HG03342 (cell line): Measurements from ENCODE around the gene GPRASP1.

Experiments
- ATAC-seq: cut with Tn5 transposase; IDR thresholded peaks from one replicate; pipeline ENCODE4 v1.9.1; 2021; ENCODE audit warnings: mild to moderate bottlenecking, moderate library complexity; ENCODE audit not compliant: unreplicated experiment

Gene GPRASP1

DNA sequence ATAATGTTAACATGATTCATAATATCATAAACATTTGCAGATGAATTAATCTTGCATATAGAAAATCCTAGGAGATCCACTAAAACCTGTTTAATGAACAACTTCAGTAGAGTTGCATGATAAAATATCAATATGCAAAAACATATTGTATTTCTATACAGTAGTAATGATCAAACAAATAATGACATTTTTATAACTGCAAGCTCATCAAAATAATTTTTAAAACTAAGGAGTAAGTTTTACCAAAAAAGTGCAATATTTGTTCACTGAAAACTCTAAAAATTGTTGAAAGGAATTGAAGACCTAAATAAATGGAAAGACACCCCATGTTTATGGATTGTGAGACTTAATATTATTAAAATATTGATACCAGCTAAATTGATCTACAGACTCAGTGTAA, 45.0 kb downstream of the GPRASP1 start:
- no peak for ATAC-seq

DNA sequence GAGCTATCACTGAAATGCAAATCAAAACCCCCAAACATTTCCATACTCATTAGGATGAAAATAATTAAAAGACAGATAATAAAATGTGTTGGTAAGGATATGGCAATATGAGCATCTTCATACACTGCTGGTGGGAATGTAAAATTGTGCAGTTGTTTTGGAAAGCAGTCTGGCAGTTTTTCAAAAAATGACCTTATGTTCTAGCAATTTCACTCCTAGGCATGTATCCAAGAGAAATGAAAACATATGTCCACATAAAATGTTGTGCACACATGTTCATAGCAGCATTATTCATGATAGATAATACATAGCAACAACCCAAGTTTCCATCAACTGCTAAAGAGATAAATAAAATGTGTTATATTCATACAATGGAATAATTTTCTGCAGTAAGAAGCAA, 46.2 kb downstream of the GPRASP1 start:
- no peak for ATAC-seq
